Neural crest cell (in vitro differentiated cells): Measurements from ENCODE around the gene PRG2. TPM values are rescaled to one million over a fixed set of nuclear protein-coding genes. Genes with fewer than 3 reads are reported as not detected.

Experiments used
- DNase-seq: peaks from one replicate; pipeline ENCODE4 v3.0.0; 2021; ENCODE audit warnings: low read depth, mixed read lengths, low spot score
- H3K27ac Mint-ChIP-seq: one replicate; pipeline ENCODE4 v1.8.0; 2021; ENCODE audit warnings: mild to moderate bottlenecking, mixed read lengths; ENCODE audit not compliant: unreplicated experiment
- H3K27me3 Mint-ChIP-seq: 2 replicates; pipeline ENCODE4 v1.8.0; 2021; ENCODE audit warnings: low read depth, mild to moderate bottlenecking, mixed read lengths
- H3K36me3 Mint-ChIP-seq: 2 replicates; pipeline ENCODE4 v1.8.0; 2021; ENCODE audit warnings: low read depth, mild to moderate bottlenecking, mixed read lengths
- H3K4me1 Mint-ChIP-seq: 2 replicates; pipeline ENCODE4 v1.8.0; 2021; ENCODE audit warnings: mixed read lengths
- H3K4me3 Mint-ChIP-seq: one replicate; pipeline ENCODE4 v1.8.0; 2021; ENCODE audit warnings: mild to moderate bottlenecking, mixed read lengths
- H3K9me3 Mint-ChIP-seq: 2 replicates; pipeline ENCODE4 v1.8.0; 2021; ENCODE audit warnings: mixed read lengths
- CTCF ChIP-seq: fragments of 200-600 bp; sonication (generic); conservative IDR thresholded peaks from 2 replicates; pipeline ENCODE4 v1.5.0; 2021; ENCODE audit warnings: antibody characterized with exemption, mild to moderate bottlenecking
- total RNA-seq: library from RNA; stranded (reverse); gene quantifications from 2 replicates; pipeline ENCODE4 v1.2.1, GENCODE V29; 2021

The PRG2 gene
- total RNA-seq, 1 donor from 2014 or later, result not detected

- H3K9me3 Mint-ChIP-seq, result no peaks in the 10 kb centered on the region
- TF ChIP-seq CTCF, result peak; percentile 12
- H3K4me1 Mint-ChIP-seq, result peaks cover 45% of the 10 kb centered on the region
- H3K27ac Mint-ChIP-seq, result peak within 1 kb of the TSS; percentile 47
- peak; percentile 57 for DNase-seq
- peaks cover 16% of the 10 kb centered on the region for H3K27me3 Mint-ChIP-seq
- peaks cover 3% of the 10 kb centered on the region for H3K36me3 Mint-ChIP-seq
- peak within 1 kb of the TSS; percentile 87 for H3K4me3 Mint-ChIP-seq
Measured at GRCh38 chr11:57426929-57427726, 36.7 kb upstream of the PRG2 start, which contains the start of gene SLC43A3. Gene SLC43A3 (minus strand): TSS chr11:57427121. CDS start chr11:57426172, 949 bp downstream.

- TF ChIP-seq CTCF, result no peak
- no peaks in the 10 kb centered on the region for H3K9me3 Mint-ChIP-seq
- H3K27me3 Mint-ChIP-seq, result peaks cover 16% of the 10 kb centered on the region
- peak overlapping the region; percentile 87 for H3K4me3 Mint-ChIP-seq
- DNase-seq, result no peak
- peaks cover 3% of the 10 kb centered on the region for H3K36me3 Mint-ChIP-seq
- H3K4me1 Mint-ChIP-seq, result peaks cover 40% of the 10 kb centered on the region
- peak overlapping the region; percentile 47 for H3K27ac Mint-ChIP-seq
Measured at GRCh38 chr11:57426439-57426928, 36.0 kb upstream of the PRG2 start.

GRCh38 chr11:57425565-57426438 lies 35.4 kb upstream of the PRG2 start:
- no peak for TF ChIP-seq CTCF
- peaks cover 36% of the 10 kb centered on the region for H3K4me1 Mint-ChIP-seq
- H3K27ac Mint-ChIP-seq, result peak overlapping the region; percentile 82
- peak overlapping the region; percentile 87 for H3K4me3 Mint-ChIP-seq
- no peaks in the 10 kb centered on the region for H3K9me3 Mint-ChIP-seq
- H3K36me3 Mint-ChIP-seq, result peaks cover 3% of the 10 kb centered on the region
- DNase-seq, result no peak
- H3K27me3 Mint-ChIP-seq, result peaks cover 16% of the 10 kb centered on the region

- Mint-ChIP-seq H3K4me3 (peak overlapping the region; percentile 34), H3K27ac (peak overlapping the region; percentile 78), H3K9me3 (no peaks in the 10 kb centered on the region), H3K36me3 (peaks cover 8% of the 10 kb centered on the region), H3K27me3 (peaks cover 16% of the 10 kb centered on the region), H3K4me1 (peaks cover 36% of the 10 kb centered on the region)
- DNase-seq, result no peak
- no peak for TF ChIP-seq CTCF
Measured at GRCh38 chr11:57424792-57425564, 34.5 kb upstream of the PRG2 start.
